ENCODE results near the gene DPP7. TPM values are rescaled to one million over a fixed set of nuclear protein-coding genes. Genes with fewer than 3 reads are reported as not detected.

The DPP7 gene
- total and polyA plus RNA-seq, 2 donors (not counting 1 experiment from before 2014, with no cell fraction given): 324 to 506 TPM

- Mint-ChIP-seq H3K4me3 (peak overlapping the region; percentile 89), H3K27me3 (peaks cover 4% of the 10 kb centered on the region), H3K27ac (peak overlapping the region; percentile 91), H3K4me1 (peaks cover 31% of the 10 kb centered on the region), H3K9me3 (ENCODE audit: insufficient read depth) (no peaks in the 10 kb centered on the region)
- H3K27me3 ChIP-seq (replicated peaks in 1 of 4; ENCODE audit: control extremely low read depth in 1 of 4, control insufficient read depth in 3 of 4, insufficient read depth in 4 of 4, low read length in 3 of 4): peaks cover 0 to 3% (median 0%) of the 10 kb centered on the region in 4 experiments
- peaks cover 0 to 8% (median 0%) of the 10 kb centered on the region in 3 donors for H3K9me3 ChIP-seq (ENCODE audit: control extremely low read depth in 1 of 3, control insufficient read depth in 2 of 3, insufficient read depth in 1 of 3, low read length in 2 of 3)
- no peaks in the 10 kb centered on the region for H4K20me1 ChIP-seq (ENCODE audit: control insufficient read depth, insufficient read depth, low read length, poor library complexity, severe bottlenecking)
- intact Hi-C loops (cut with micrococcal nuclease): loop anchor here (2.0 to 5.0 kb wide), 3 partner anchors 42 to 71 kb away; partner anchors contain the start of genes ANAPC2, MAN1B1, SSNA1 and TPRN
- peak; percentile 94 for DNase-seq
- peak overlapping the region; percentile 71 to 93 for H3K27ac ChIP-seq (ENCODE audit: low read length in 2 of 2)
- H3K4me2 ChIP-seq (replicated peaks; ENCODE audit: low read depth, low read length, poor library complexity, severe bottlenecking): peak overlapping the region; percentile 94
- peaks cover 28 to 32% of the 10 kb centered on the region in 2 donors for H3K4me1 ChIP-seq (ENCODE audit: control insufficient read depth in 2 of 2, insufficient read depth in 2 of 2, low read length in 2 of 2)
- H3K36me3 ChIP-seq (replicated peaks in 1 of 2; ENCODE audit: control extremely low read depth in 1 of 2, control insufficient read depth in 1 of 2, extremely low read depth in 1 of 2, insufficient read depth in 2 of 2, low read length in 1 of 2): no peaks in the 10 kb centered on the region
- peak overlapping the region; percentile 86 for H2AFZ ChIP-seq (ENCODE audit: insufficient read depth, low read depth, low read length, poor library complexity, severe bottlenecking)
- ATAC-seq (ENCODE audit: low read depth): peak; percentile 93
- under 1% methylated on average over 86 of the region's 86 CpGs for WGBS (ENCODE audit: insufficient coverage)
- POLR2A ChIA-PET: interaction anchor here (0.5 to 3.2 kb wide), 15 partner anchors 15 to 519 kb away, joined by 3 to 21 read pairs (median 3); partner anchors contain the start of genes ANAPC2, DPP7, FUT7 and MAN1B1
- CTCF ChIA-PET: interaction anchor here (0.7 to 2.6 kb wide), 11 partner anchors 11 to 906 kb away, joined by 3 to 11 read pairs (median 4); partner anchors contain the start of genes MAN1B1, RNF224 and TOR4A
- H3K9ac ChIP-seq (ENCODE audit: low read length): peak overlapping the region; percentile 84
- H3K79me2 ChIP-seq (ENCODE audit: control insufficient read depth, insufficient read depth, low read length): peaks cover 30% of the 10 kb centered on the region
- H3K4me3 ChIP-seq (ENCODE audit: control extremely low read depth in 1 of 5, extremely low read depth in 1 of 5, insufficient read depth in 1 of 5, low read depth in 2 of 5, low read length in 4 of 5): peak overlapping the region; percentile 8 to 82 (median 73)
- no peak for TF ChIP-seq CTCF (IDR thresholded peaks at IDR 0.05)
- TF ChIP-seq EZH2 (IDR thresholded peaks at IDR 0.05; ENCODE audit: borderline replicate concordance, insufficient read depth, low read depth, low read length, poor library complexity, severe bottlenecking): no peak
These were observed 15.1 kb upstream of the DPP7 start for GRCh38 chr9:137129456-137130175.
